Measurements from ENCODE around the gene SLC39A11.

The SLC39A11 gene

DNA sequence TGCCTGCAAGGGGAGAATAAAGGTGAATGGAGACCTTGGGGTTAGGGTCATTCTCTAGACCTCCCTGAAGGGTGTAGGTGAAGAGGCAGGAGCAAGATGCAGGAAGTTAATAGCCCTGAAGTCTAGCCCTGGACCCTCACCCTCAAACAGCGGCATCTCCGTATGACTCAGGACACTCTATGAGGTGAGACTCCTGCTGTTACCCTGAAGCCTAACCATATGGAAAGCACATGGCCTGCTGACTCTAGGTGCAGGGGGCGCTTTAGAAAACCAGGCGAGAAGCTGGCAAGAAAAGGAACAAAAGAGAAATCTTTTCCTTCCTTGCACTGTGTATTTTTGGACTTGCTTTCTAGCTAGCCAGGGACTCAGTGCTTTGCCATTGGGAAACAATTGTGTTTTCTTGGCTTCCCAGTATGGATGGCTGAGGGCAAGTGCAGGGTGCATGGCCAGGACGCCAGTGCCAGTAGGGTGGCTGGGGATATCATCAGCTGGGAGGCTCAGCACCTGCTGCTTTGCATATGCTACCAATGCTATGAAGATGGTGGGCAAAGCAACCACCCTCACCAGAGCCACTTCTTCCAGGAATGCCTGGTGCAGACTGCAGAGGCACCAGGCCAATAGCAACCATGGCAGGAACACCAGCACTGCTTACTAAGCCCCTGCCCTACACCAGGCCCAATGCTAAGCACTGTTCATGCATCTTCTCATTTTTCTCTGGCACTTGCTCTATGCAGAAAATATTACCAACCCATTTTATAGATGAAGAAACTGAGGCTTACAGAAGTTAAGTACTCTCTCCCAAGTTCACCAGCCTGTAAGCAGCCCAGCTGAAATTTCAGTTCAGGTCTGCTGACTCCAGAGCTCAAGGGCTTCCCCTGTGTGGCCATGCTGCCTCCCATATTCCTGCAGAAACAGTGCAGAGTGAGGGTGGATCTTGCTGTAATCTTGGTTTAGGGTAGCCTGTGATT, 425.1 kb downstream of the SLC39A11 start:
- no peak overlapping the region for H3K4me3 Mint-ChIP-seq
- ATAC-seq (no peak), DNase-seq (ENCODE audit: low spot score in 2 of 2) (no peak)
- no peaks in the 10 kb centered on the region for H3K36me3 Mint-ChIP-seq
- H3K9me3 Mint-ChIP-seq = peaks cover 2% of the 10 kb centered on the region
- H3K27ac Mint-ChIP-seq = no peak overlapping the region
- H3K4me1 Mint-ChIP-seq = no peaks in the 10 kb centered on the region

DNA sequence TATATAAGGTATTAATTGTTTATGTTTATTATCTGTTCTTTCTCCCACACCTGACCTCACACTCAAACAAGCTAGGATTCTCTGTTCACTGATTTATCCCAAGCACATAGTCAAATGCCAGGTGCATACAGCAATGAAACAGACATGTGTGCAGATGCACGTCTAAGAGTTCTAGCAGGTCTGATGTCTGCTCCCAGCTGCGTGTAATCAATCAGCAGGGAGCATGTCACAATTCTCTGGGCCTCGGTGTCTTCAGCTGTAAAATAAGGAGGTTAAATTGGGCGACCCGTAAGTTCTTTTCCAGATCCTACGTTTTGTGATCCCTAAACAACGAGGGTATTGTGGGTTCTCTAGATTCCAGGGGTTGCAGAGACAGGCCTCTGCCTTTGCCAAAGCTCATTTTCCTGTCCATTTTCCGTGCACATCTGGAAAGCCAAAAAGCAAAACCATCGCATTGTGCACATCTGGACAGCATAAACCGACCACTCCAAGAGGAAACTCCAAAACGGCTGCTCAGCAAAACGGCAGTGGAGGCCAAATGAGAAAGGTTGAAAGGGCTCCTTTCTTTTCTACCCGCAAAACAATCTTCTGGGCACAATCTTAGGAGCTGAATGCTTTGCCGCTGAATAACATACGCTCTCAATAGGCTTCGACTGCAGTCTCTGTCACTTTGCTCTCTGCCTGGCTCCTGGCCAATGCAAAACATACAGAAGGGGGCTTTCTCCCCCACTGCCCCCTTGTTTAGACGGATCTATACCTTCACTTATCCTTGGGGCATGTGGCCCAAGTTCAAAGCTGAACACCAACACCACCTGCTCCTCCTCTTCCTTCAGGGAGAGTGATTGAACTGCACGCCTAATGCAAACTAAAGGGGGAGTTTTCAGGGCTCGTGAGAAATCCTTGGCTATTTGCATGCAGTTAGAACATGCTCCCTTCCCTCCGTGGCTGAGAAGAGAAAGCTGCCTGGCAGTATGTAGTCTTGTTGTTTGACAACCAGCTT, 426.3 kb downstream of the SLC39A11 start:
- H3K27ac Mint-ChIP-seq = no peak overlapping the region
- peaks cover 2% of the 10 kb centered on the region for H3K9me3 Mint-ChIP-seq
- ATAC-seq = no peak
- no peak for DNase-seq (ENCODE audit: low spot score in 2 of 2)
- H3K4me3 Mint-ChIP-seq = no peak overlapping the region
- no peaks in the 10 kb centered on the region for H3K36me3 Mint-ChIP-seq
- no peaks in the 10 kb centered on the region for H3K4me1 Mint-ChIP-seq

DNA sequence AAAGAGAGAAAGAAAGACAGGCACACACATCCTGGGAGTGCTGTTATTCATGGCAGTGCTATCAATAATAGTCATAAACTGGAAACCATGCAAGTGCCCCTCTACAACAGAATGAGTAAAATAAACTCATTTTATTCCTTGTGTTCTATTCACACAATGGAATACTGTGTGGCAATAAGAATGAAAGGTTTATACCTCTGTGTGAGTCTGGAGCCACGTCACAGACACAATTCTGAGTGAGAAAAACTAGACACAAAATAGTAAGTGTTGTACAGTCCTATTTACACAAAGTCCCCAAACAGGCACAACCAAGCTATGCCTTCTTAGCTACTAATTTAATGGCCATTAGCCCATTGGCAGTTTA, 429.7 kb downstream of the SLC39A11 start:
- H3K27ac Mint-ChIP-seq = no peak overlapping the region
- DNase-seq (ENCODE audit: low spot score in 2 of 2) = no peak
- H3K4me1 Mint-ChIP-seq = no peaks in the 10 kb centered on the region
- H3K9me3 Mint-ChIP-seq = peaks cover 2% of the 10 kb centered on the region
- H3K4me3 Mint-ChIP-seq = no peak overlapping the region
- ATAC-seq = no peak
- H3K36me3 Mint-ChIP-seq = no peaks in the 10 kb centered on the region

DNA sequence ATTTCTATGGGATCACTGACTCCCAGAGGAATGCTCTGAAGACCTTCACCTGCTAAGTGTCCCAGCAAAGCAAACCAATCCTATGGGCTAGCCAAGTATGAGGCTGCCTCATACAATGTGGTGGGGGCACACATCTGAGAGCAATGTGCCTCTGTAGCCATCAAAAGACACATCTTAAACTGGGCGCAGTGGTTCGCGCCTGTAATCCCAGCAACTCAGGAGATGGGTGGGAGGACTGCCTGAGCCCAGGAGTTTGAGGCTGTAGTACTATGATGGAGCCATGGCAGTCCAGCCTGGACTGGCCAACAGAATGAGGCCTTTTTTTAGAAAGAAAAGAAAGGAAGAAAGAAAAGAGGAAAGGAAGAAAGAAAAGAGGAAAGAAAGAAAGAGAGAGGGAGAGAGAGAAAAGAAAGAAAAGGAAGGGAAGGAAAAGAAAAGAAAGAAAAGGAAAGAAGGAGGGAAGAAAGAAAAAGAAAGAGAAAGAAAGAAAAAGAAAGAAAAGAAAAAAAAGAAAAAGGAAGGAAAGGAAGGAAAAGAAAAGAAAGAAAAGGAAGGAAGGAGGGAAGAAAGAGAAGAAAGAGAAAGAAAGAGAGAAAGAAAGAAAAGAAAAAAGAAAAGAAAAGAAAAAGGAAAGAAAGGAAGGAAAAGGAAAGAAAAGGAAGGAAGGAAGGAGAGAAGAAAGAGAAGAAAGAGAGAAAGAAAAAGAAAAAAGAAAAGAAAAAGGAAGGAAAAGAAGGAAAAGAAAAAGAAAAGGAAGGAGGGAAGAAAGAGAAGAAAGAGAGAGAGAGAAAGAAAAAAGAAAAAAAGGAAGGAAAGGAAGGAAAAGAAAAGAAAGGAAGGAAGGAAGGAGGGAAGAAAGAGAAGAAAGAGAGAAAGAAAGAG, 430.3 kb downstream of the SLC39A11 start:
- no peak overlapping the region for H3K27ac Mint-ChIP-seq
- H3K4me3 Mint-ChIP-seq = no peak overlapping the region

DNA sequence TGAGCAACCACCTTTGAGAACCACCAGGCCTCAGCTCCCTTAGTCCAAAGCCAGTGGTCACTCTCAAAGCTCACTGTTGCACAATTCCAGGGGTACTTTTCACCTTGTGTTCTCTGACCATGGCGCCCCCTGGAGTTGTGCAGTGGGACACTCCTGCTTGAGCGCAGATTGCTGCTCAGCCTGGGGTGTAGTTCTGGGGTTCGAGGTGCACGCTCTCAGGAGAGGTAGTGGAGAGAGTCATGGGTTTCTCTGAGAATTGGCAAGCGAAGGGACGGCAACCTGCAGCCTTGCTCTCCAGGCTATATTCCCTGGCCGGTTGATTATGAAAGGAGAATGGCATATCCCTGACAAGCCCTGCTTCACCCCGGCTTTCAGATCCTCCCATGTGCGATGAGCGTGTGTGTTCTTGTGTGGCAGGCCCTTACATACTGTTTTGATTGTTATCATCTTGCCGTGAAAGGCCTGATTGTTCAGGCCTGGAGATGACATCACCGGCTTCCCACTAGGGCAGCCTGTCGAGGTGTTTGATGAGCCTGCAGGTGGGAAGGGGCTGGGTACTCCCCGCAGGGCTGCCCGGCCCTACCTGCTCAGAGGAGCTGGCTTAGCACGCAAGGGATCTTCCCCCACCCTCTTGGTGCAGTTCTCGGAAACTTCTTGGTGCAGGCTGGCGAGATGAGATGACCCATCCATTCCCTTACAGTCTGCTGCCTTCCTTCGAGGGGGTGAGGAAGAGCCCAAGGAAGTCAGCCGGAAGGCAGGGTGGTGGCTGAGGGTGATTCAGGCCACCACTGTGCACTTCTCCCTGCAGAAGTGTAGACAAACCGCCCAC, 431.2 kb downstream of the SLC39A11 start:
- no peak for DNase-seq (ENCODE audit: low spot score in 2 of 2)
- H3K4me1 Mint-ChIP-seq = no peaks in the 10 kb centered on the region
- peaks cover 2% of the 10 kb centered on the region for H3K9me3 Mint-ChIP-seq
- H3K27ac Mint-ChIP-seq = no peak overlapping the region
- H3K36me3 Mint-ChIP-seq = no peaks in the 10 kb centered on the region
- no peak for ATAC-seq
- H3K4me3 Mint-ChIP-seq = no peak overlapping the region

More for the DNA sequence above, 430.3 kb downstream of the SLC39A11 start:
- H3K36me3 Mint-ChIP-seq = no peaks in the 10 kb centered on the region
- no peaks in the 10 kb centered on the region for H3K4me1 Mint-ChIP-seq
- DNase-seq (ENCODE audit: low spot score in 2 of 2) (no peak), ATAC-seq (no peak)
- H3K9me3 Mint-ChIP-seq = peaks cover 2% of the 10 kb centered on the region

DNA sequence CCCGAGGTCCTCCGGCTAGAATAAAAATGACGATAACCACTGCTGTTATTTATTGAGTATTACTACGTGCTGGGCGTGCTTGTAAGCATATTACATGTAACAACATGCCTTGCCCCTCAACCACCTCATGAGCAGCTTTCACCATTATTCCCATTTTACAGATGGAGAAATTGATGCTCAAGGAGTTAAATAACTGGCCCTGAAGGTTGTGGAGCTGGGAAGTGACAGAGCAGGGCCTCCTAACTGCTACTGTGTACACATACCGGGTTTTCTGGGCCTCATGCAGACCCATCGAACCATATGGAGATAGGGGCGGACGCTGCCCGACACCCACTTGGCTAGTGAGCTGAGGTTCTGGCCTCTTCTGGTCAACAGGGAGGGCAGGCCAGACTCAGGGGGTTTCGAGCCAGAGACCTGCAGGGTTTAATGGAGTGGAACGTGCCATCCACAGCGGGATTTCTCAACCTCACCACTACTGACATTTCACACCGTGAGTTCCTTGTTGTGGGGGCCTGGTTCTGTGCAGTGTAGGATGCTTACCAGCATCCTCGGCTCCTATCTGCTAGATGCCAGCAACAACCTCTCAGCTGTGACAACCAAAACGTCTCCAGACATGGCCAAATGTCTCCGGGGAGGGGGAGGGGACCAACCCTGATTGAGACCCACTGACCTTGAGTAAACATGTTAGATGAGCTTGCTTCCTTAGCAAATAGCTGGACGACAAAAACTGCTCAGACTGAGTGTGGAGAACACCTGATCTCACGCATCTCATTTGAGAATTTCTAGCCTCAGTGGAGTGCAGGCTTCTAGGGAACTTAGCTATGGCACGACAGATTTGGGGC, 432.0 kb downstream of the SLC39A11 start:
- Mint-ChIP-seq H3K9me3 (no peaks in the 10 kb centered on the region), H3K4me1 (no peaks in the 10 kb centered on the region), H3K27ac (no peak overlapping the region), H3K4me3 (no peak overlapping the region), H3K36me3 (no peaks in the 10 kb centered on the region)
- DNase-seq (ENCODE audit: low spot score in 2 of 2) (no peak), ATAC-seq (no peak)

DNA sequence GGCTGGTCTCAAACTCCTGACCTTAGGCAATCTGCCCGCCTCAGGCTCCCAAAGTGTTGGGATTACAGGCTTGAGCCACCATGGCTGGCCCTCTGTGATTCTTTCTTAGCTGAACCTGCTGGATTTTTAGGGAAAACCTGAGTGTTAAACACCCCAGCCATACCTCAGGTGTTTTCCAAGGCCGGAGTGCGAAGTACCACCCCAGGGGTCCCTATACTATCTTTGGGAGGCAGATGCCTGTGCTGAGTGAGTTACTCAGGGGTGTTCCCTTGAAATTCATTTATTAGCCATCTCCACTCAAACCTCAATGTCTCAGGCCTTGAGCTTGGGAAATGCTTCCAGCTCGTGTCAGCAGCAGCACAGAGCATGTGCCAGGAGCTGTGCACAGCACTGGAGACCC, 432.7 kb downstream of the SLC39A11 start:
- ATAC-seq = no peak
- no peaks in the 10 kb centered on the region for H3K36me3 Mint-ChIP-seq
- H3K4me3 Mint-ChIP-seq = no peak overlapping the region
- no peaks in the 10 kb centered on the region for H3K4me1 Mint-ChIP-seq
- H3K27ac Mint-ChIP-seq = no peak overlapping the region
- DNase-seq (ENCODE audit: low spot score in 2 of 2) = no peak
- no peaks in the 10 kb centered on the region for H3K9me3 Mint-ChIP-seq

DNA sequence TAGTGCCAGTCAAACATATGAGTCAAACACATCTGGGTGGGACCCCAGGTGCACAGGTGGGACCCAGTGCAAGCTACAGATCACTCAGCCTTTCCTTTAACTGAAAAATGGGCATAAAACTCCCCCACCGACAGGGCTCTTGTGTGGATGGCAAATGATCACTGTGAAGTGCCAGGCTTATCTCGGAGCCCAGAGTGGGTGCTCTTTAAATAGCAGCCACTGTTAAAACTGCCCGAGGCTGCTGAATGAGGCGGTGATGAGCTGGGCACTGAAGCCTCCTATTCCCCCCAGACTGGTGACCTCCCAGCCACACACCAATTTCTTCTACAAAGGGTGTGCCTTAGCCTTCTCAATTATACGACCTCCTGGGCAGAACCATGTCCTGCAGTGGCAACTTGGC, 433.8 kb downstream of the SLC39A11 start:
- no peaks in the 10 kb centered on the region for H3K36me3 Mint-ChIP-seq
- H3K4me3 Mint-ChIP-seq = no peak overlapping the region
- DNase-seq (ENCODE audit: low spot score in 2 of 2) = no peak
- no peak for ATAC-seq
- H3K9me3 Mint-ChIP-seq = no peaks in the 10 kb centered on the region
- H3K4me1 Mint-ChIP-seq = no peaks in the 10 kb centered on the region
- H3K27ac Mint-ChIP-seq = no peak overlapping the region

DNA sequence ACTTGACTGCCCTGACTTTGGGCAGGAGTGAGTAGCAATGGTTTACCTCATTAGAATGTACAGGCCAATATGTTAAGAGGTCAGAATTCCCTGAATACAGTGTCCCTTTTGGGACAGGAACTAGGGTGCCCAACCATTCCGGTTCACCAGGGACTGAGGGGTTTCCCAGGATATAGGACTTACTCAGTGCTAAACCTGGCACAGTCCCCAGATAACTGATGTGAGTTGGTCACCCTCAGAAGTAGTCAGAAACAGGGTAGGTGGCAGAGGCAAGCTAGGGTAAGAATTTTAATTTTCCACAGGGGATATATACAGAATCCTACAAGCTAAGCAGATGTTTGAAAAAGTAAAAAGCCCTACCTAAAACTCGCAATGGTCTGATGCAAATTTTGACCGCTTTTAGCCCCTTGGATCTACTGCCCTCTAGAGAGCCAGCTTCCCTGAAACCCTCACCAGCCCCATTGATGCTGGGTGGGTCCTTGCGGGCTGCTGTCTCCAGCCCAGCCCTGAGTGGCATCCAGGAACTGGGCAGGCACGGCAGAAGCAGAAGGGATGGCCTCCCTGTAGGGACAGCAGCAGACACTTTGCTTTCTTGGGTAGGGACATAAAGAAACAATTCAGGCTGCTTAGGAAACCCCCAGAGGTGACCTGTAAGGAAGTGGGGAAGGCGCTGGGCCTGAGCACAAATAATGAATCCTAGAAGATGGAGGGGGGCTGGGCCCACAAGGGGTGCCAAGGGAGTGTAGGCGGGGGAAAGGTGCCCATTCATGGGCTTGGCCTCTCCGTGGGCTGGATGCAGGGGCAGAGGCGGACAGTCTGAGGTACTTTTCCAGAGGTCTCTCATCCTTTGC, 434.8 kb downstream of the SLC39A11 start:
- H3K9me3 Mint-ChIP-seq = no peaks in the 10 kb centered on the region
- ATAC-seq (no peak), DNase-seq (ENCODE audit: low spot score in 2 of 2) (no peak)
- no peak overlapping the region for H3K4me3 Mint-ChIP-seq
- H3K4me1 Mint-ChIP-seq = no peaks in the 10 kb centered on the region
- no peaks in the 10 kb centered on the region for H3K36me3 Mint-ChIP-seq
- H3K27ac Mint-ChIP-seq = no peak overlapping the region

DNA sequence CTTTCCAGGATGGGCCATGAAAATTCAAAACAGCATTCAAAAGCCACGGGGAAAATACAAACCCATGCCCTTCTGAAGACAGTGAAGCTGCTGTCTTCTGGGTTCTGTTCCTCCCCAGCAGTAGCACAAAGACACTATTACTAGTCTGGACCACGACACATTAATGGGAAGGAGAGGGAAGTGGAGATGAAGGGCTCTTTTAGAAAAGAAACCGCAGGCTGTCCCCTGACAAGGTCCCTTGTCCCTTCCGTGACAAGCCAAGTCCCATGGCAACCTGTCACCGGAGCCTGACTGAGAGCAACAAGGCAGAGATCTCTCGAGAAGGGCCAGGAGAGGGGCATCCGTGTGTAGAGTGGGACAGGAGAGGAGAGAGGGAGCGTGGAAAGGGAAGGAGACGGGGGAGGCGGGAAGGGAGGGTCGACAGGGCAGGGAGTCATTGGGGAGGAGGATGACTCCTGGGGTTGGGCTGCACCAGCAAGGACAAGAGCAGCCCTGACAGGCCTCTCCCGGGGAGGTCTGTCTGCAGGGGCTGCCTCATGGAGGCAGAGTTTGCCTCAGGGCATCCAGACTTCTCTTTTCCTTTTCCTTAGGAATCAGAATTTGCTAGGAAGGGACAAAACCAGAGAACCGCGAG, 436.2 kb downstream of the SLC39A11 start:
- Mint-ChIP-seq H3K9me3 (no peaks in the 10 kb centered on the region), H3K36me3 (no peaks in the 10 kb centered on the region), H3K27ac (peak overlapping the region; percentile 50), H3K4me3 (no peak overlapping the region), H3K4me1 (no peaks in the 10 kb centered on the region)
- no peak for DNase-seq (ENCODE audit: low spot score in 2 of 2)
- no peak for ATAC-seq

DNA sequence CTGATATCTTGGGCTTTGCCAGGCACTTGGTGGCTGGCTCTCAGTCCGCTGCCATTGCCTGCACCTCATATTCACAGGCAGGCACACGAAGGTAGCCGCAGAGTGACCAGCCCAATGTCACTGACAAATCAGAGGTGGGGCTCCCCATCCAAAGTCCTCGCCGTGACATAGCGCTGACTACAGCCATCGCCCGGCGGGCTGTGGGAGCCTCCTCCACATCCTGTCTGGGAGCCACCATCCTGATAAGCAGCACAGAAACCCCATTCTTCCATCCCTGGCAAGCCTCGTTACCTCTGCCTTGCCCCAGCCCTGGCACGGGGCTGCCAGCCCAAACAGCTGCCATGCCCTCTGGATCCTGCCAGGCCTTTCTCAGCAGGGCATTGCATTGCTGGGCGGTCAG, 437.8 kb downstream of the SLC39A11 start:
- DNase-seq (ENCODE audit: low spot score in 2 of 2) = no peak
- H3K4me3 Mint-ChIP-seq = no peak overlapping the region
- no peak for ATAC-seq
- H3K9me3 Mint-ChIP-seq = no peaks in the 10 kb centered on the region
- H3K4me1 Mint-ChIP-seq = no peaks in the 10 kb centered on the region
- no peaks in the 10 kb centered on the region for H3K36me3 Mint-ChIP-seq
- peak overlapping the region; percentile 50 for H3K27ac Mint-ChIP-seq

DNA sequence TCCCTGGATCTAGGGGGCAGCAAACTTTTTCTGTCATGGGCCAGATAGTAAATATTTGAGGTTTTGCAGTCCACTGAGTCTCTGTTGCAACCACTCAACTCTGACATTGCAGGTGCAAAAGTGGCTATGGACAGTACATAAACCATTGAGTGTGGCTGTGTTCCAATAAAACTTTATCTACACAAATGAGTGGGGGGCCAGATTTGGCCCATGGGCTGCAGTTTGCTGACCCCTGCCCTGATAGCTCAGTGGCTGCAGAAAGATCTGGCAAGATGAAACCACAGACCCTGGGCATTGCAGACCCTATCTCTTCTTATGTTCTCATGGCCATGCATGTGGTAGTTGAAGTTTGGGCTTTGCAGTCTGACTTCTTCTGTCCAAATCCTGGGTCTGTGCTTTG, 440.5 kb downstream of the SLC39A11 start:
- H3K4me1 Mint-ChIP-seq = no peaks in the 10 kb centered on the region
- no peak overlapping the region for H3K27ac Mint-ChIP-seq
- H3K4me3 Mint-ChIP-seq = no peak overlapping the region
- no peak for ATAC-seq
- no peaks in the 10 kb centered on the region for H3K9me3 Mint-ChIP-seq
- no peak for DNase-seq (ENCODE audit: low spot score in 2 of 2)
- H3K36me3 Mint-ChIP-seq = no peaks in the 10 kb centered on the region
